Skin of body (tissue), 2 donors: ENCODE data around the gene RAP1GDS1. TPM values are rescaled to one million over a fixed set of nuclear protein-coding genes. Genes with fewer than 3 reads are reported as not detected.
"Not testable (repeated sequence)": the region's sequence is repeated elsewhere in the genome, so short reads cannot be mapped to it uniquely, and the experiment has no call there.

Source experiments
- DNase-seq: peaks from one replicate; lab custom pipeline; 2025; lab: John Stamatoyannopoulos, UW
- total RNA-seq: library from RNA; depleted of rRNA; stranded (reverse); fragments of >200 nt; gene quantifications from one replicate; pipeline ENCODE4 v1.2.3, GENCODE V29; 2014

Gene RAP1GDS1
- total RNA-seq, 1 donor from 2014 or later, result 34.6 TPM

DNA sequence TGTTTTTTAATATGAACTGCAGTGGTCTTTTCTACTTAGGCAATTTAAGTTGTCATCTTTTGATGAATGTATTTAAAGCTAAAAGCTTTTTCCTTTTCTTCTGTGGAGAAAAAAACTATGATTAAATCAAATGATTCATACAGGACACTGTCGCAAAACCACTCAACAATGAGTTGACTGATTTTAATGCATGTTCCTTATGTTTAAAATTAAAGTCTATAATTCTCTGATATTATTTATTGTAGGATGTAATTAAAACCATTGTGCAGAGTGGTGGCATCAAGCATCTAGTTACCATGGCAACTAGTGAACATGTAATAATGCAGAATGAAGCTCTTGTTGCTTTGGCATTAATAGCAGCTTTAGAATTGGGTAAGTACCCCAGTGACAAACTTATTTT is 172.5 kb downstream of the RAP1GDS1 start:
- no peak for DNase-seq

DNA sequence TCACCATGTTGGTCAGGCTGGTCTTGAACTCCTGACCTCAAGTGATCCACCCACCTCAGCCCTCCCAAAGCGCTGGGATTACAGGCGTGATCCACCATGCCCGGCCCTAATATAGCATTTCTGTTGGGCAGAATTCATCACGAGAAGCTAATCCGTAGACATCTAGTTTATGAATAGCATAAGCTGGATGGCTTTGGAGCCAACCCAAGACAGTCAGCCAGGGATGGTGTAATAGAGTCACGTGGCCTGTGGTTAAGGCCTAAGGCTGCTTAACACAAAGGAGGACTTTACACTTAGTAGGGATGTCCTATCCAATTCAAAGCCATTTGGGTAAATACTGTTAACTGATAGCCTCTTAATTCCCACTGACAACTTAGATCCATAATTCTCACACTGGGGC is 173.6 kb downstream of the RAP1GDS1 start:
- no peak for DNase-seq

DNA sequence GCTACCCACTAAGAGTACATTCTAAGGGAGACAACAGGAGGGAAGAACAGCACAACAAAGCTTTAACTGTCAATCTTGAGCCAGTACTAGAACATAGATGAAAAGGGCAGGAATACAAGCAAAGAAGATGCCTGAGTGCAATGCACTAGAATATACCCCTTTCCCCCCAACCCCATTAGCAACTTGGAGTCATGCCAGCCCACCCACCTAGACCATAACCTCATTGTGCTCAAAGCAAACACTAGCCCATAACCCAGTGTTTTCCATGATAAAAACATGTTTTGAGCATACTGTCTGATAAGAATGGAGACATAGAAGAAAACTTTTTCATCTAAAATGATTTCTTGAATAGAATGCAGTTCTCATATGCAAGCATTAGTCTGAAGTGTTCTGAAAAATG is 183.2 kb downstream of the RAP1GDS1 start:
- DNase-seq, result no peak

DNA sequence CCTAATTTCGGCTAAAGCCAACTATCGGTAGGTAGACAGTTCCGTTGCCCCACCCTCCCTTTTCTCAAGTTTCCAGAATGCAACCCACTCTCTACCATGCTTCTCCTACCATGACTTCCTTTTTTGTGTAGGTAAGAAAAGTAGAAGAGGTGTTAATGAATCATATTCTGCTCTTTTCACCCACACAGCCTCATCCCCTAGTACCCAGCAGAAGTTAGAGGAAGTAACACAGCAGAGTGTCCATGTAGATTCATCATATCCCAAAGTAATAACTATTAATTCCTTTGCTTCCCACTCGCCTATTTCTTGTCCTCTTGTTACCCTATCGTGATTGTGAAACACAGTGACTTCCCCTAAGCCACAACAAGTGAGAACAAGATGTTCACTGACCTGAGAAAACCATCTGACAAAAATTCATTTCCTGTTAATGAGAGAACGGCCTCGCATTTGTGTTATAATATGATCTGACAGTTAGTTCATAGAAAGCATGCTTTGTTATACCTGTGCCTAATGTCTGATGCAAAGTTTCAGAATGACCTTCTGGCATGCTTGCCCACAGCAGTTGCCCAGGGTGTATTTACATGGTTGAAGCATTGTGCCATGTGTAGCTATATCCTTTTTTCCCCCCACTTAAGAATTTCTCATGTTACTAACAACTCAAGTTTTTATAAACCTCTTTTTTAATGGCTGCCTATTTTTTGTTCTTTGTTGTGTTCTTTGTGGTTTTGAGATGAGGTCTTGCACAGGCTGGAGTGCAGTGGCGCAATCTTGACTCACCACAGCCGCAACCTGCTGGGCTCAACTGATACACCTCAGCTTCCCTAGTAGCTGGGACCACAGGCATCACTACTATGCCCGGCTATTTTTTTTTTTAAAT is 185.6 kb downstream of the RAP1GDS1 start:
- no peak for DNase-seq

DNA sequence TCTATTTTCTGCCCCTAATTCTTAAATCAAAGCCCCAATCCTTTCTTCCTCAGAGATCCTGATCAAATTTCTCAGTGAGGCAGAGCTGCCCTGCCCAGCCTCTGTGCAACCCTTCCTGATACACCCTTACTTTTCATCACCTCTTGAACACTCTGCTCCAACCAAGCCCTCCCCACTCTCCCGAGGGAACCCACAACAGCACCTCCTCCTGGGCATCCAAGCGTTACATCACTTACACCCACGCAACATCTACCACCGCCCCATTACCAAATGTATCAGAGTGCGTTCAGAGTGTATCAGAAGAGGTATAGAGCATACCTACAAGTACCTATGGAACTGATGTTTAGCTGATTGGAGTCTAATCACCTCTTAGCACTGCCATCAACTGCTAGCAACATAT is 186.5 kb downstream of the RAP1GDS1 start:
- no peak for DNase-seq

DNA sequence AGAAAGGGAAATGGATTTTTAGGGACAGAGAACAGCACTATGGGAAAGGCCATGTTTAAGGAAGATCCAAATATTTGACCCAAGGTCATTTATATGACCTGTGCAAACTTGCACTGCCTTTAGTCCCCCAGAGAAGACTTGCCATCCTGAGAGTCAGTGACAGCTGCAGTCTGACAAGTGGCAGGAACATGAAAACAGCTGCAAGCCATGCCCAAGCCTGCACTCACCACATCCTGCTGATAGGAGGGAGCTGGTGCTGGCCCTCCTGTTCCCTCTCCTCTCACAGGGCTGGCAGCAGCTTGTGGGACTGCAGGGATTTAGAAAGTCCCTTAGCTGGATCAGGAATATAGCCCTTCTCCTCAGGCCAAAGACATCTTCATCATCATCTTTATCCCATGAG is 187.7 kb downstream of the RAP1GDS1 start:
- DNase-seq, result peak; percentile 4

DNA sequence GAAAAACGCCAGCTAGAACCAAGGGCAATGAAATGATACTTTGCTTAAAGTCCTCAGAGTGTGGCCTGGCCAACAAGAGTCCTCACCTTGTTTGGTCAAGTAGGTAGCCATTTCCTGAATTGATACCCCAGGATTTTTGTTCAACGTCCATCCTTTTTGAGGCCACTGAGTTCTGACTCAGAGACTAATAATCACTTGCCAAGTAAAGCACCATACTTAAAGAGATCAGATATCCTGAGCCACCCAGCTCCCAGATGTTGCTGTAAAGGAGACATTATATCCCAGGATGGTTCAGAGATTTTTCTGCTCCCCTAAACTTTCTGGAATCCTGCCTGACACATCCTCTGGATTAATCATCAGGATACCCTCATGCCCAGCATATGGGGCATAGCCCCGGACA is 190.9 kb downstream of the RAP1GDS1 start:
- no peak for DNase-seq

DNA sequence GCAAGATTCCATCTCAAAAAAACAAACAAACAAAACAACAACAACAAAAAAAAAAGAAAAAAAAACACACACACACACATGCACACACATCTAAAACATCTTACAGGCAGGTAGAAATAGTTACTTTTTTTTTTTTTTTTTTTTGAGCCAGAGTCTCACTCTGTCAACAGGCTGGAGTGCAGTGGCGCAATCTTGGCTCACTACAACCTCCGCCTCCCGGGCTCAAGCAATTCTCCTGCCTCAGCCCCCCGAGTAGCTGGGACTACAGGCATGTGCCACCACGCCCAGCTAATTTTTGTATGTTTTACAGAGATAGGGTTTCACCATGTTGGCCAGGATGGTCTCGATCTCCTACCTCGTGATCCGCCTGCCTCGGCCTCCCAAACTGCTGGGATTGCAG is 196.2 kb downstream of the RAP1GDS1 start:
- DNase-seq, result not testable (repeated sequence)

DNA sequence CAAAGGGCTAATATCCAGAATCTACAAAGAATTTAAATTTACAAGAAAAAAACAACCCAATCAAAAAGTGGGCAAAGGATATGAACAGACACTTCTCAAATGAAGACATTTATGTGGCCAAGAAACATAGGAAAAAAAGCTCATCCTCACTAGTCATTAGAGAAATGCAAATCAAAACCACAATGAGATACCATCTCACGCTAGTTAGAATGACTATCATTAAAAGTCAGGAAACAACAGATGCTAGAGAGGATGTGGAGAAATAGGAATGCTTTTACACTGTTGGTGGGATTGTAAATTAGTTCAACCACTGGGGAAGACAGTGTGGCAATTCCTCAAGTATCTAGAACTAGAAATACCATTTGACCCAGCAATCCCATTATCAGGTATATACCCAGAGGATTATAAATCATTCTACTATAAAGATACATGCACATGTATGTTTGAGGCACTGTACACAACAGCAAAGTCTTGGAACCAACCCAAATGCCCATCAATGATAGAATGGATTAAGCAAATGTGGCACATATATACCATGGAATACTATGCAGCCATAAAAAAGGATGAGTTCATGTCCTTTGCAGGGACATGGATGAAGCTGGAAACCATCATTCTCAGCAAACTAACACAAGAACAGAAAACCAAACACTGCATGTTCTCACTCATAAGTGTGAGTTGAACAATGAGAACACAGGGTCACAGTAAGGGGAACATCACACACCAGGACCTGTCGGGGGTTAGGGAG is 200.1 kb downstream of the RAP1GDS1 start:
- DNase-seq, result not testable (repeated sequence)

DNA sequence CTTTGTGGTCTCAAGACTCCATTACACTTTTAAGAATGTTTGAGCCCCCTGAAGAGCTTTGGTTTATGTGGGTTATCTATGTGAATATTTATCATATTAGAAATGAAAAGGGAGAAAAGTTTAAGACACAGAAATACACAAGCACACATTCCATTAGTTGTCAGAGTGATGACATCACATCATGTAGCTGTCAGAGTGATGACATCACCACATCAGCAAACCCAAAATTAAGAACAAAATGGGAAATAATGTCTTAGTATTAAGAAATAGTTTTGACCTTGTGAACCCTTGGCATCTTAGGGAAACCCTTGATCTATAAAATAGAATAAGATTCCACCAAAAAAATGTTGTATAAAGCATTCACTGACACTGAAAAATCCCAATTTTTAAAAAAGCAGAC is 201.3 kb downstream of the RAP1GDS1 start:
- no peak for DNase-seq

DNA sequence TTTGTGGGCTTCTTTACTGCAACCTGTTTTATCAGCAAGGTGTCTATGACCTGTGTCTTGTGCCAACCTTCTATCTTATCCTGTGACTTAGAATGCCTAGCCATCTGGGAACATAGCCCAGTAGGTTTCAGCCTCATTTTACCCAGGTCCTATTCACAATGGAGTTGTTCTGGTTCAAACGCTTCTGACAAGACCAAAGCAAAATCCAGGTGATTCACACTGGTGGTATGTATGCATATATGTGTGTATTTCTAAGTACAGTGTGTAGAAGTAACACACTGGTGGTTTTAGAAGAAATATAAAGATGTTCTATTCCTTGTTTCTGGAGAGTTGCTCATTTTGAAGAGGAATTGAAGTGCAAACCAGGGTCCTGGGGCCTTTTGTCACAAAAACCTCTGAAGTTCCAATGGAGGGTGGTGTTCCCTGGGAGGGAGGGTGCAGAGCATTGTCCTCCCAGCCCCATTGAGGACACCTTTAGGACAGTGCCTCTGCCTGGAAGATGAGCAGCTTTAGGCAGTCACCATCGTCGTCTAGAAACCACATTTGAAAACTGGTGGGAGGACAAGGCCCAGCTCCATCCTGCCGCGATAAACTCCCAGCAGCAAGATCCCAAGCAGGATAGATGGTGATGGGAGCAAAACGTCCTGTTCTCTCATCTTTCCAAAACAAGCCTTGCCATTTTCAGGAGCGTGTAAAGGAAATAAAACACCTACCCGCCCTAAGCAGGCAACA is 205.8 kb downstream of the RAP1GDS1 start:
- no peak for DNase-seq

DNA sequence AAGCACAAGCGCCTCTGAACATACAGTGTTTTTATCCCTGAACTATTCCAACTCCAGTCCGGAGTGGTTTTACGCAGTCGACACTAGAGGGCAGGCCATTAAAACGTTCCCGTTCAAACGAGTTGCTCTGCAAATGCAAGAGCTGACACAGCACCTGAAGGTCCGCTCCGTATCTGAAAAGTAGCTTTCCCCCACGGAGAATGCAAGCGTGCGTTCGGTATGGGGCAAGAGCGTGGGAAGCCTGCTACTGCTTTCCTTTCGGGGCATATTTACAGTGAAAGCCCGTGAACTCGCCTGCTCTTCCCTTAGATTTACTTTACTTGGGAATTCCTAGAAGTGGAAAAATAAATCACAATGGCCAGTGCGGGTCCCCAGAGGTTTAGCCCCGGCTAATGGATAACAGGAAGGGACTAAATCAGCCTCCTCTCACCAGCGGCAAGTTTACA is 206.5 kb downstream of the RAP1GDS1 start:
- peak; percentile 85 for DNase-seq

DNA sequence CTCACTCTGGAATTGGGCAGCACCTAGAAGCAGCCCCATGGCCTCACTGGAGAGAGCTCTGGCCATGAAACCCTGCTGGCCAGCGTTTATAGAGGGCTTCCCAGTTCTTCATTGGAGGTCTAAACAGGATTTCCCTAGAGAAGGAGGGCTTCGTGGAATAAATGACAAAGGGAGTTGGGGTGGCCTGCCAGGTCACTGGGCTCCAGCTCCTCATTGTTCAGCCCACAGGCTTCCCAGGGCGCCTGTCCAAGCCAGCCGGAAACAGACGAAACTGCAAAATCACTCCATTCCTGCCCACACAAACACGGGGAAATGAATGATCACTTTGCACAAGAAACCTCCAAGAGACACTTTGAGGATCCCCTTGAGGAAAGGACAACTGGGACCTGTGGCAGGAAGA is 207.5 kb downstream of the RAP1GDS1 start:
- DNase-seq, result peak; percentile 42

DNA sequence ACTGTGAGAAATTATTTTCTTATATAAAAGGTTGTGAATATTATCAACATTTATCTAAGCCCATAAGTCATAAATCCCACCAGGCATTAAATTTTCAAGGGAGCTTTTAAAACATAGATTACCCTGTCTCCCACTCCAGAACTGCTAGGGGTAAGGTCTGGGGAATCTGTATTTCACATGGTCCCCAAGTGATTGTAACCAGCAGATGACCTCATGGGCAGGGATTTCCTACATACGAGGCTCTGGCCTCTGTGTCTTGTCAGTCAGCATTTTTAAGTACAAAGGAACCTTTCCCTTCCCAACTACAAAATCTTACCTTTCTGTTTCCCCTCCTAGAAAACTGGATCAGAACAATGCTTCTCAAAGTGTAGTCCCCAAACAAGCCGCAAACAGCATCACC is 208.6 kb downstream of the RAP1GDS1 start:
- DNase-seq, result no peak

DNA sequence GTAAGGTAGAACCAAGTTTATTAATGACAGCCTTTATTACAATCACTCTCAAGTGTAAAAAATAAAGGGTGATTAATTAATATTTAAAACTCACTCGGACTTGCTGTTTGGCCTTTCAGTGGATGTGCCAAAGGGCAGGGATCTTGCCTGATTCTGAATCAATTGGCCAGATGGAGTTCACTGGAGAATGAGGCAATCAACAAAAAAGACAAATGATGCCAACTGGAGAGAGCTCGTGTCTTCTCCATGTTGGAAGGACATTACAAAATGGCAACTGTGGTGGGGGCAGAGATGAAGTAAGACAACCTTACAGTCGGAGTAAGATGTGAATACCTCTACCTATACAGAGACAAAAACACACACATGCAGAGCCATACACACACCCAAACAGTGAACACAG is 209.2 kb downstream of the RAP1GDS1 start:
- no peak for DNase-seq

DNA sequence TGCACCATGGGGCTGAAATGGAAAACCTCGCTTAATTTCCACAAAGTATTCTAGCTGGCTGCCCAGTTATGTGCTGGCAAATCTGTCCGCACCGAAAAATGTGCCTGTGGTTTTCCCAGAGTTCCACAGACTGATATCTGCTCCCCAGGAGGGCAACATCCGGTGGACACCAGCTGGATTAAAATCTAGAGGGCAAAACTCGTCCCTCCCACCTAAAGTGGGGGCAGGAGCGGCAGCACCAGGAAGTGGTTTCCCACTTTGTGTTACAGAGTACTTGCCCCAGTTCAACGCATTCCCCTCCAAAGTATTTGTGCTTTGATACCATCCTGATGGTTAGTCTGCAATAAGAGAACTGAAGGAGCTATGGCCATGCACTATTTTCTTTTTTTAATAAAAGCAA is 209.6 kb downstream of the RAP1GDS1 start:
- no peak for DNase-seq

DNA sequence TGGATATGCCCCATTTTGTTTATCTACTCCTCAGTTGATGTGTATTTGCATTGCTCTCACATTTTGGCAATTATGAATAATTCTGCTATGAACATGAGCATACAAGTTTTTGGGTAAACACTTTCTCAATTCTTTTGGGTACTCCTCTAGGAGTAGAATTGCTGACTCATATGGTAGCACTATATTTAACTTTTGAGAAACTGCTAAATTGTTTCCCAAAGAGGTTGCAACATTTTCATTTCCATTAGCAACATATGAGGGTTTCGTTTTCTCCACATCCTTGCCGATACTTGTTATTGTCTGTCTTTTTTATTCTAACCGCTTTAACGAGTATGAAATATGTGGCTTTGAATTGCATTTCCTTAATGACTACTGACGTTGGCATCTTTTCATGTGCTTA is 211.9 kb downstream of the RAP1GDS1 start:
- DNase-seq, result no peak

DNA sequence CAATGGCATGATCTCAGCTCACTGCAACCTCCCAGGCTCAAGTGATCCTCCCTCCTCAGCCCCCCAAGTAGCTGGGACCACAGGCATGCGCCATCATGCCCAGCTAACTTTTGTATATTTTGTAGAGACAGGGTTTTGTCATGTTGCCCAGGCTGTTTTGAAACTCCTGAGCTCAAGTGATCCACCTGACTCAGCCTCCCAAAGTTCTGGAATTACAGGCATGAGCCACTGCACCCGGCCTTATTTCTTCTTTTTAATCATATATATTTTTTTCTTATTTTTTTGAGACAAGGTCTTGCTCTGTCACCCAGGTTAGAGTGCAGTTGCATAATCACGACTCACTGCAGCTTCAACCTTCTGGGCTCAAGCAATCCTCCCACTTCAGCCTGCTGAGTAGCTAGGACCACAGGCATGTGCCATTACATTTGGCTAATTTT is 213.2 kb downstream of the RAP1GDS1 start:
- no peak for DNase-seq

DNA sequence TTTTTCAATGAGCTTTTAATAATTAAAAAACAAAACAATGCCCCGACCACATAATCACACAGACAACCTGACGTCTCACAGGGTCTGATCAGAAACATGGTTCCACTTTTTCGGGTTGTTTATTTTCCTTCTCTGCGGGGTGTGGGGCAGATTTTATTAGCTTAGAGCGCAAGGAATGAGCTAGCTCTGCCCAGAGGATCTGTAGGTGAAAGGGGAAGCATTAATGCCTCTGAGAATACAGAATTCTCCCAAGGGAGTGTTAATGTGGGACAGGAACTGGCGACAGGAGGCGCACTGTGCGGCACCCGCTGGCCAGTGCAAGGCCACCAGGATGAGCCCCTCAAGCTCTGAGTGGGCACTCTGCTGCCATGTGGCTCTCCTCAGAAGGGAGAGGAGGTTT is 215.7 kb downstream of the RAP1GDS1 start:
- no peak for DNase-seq

DNA sequence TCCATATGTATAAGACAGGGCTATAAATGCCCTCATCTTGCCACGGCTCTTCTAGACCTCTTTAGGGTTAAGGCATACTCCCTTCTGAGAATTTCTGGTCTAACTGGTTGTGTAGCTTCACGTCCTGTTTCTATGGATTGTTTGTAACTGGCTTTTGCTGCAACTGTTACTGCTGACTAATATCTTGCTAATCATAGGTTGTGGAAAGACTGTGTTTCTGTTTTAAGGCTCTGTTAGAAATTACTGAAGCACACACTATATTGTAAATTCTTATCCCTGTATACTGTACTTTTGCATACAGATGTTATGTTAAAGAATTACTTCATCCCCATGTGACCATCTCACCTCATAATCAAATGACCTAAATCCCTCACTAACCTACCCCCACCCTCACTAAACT is 218.4 kb downstream of the RAP1GDS1 start:
- not testable (repeated sequence) for DNase-seq

DNA sequence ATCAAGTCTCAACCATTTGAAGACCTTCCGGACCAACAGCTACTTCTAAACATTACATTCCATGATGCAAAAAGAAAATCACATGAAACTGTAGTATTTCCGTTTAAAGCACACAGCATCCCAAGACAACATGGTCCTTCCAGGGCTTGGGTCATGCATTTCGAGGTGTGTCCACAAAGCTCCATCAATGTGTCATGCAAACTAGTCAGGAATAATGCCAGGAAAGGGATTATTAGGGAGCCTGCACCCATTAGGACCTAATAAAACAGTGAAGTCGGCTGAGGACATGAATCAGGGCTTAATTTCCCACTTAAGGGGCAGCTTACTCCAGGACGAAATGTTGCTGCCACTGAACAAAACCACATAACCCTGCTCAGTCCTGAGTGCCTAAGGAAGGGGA is 219.4 kb downstream of the RAP1GDS1 start:
- no peak for DNase-seq

DNA sequence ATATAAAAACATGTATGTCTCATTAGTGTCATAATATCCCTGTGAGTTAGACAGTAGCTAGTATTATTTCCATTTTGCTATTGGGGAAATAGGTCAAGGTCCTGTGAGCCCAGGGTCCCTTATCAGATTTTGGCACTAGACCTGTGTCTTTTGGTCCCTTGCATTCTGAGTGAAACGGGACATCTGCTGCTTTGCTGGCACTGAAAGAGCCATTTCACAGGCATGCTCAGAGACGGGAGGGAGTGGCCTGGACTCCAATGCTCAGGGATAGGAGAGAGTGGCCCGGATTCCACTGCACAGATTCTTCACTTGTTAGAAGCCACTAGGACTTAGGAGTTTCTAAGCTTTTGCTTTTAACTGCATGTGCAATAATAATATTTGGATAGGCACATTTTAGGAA is 220.0 kb downstream of the RAP1GDS1 start:
- no peak for DNase-seq
